Mesenchymal stem cell (in vitro differentiated cells and primary cell): ENCODE results near the gene HELZ2.

Experiments used
- DNase-seq: peaks from one replicate; pipeline ENCODE4 v3.0.0-alpha.2; 2013
- H2AFZ ChIP-seq: one replicate; pipeline ENCODE4 v1.6.1; 2013; ENCODE audit warnings: low read depth, mild to moderate bottlenecking, control low read depth, inconsistent platforms, low read length, moderate library complexity
- H2AK5ac ChIP-seq: 2 replicates; pipeline ENCODE4 v1.6.1; 2013; ENCODE audit warnings: low read length, moderate library complexity, mild to moderate bottlenecking, inconsistent platforms; ENCODE audit not compliant: severe bottlenecking
- H2BK120ac ChIP-seq: one replicate; pipeline ENCODE4 v1.6.1; 2013; ENCODE audit warnings: low read depth, mild to moderate bottlenecking, inconsistent platforms, low read length, moderate library complexity
- H2BK12ac ChIP-seq, 2 experiments: one replicate each; pipeline ENCODE4 v1.6.1; 2013; ENCODE audit warnings: inconsistent platforms in 2 of 2, low read length in 2 of 2, mild to moderate bottlenecking in 2 of 2, moderate library complexity in 2 of 2, control low read depth in 1 of 2
- H2BK15ac ChIP-seq: one replicate; pipeline ENCODE4 v1.6.1; 2013; ENCODE audit warnings: mild to moderate bottlenecking, low read depth, inconsistent platforms; ENCODE audit not compliant: poor library complexity, severe bottlenecking
- H2BK5ac ChIP-seq: 2 replicates; pipeline ENCODE4 v1.6.1; 2013; ENCODE audit warnings: low read depth, mild to moderate bottlenecking, low read length, control low read depth, inconsistent platforms; ENCODE audit not compliant: poor library complexity, severe bottlenecking
- H3K14ac ChIP-seq, 2 experiments: one replicate each; pipeline ENCODE4 v1.6.1; 2013; ENCODE audit warnings: inconsistent platforms in 2 of 2, low read length in 2 of 2, control low read depth in 1 of 2, mild to moderate bottlenecking in 1 of 2, moderate library complexity in 1 of 2
- H3K18ac ChIP-seq, 2 experiments: one replicate each; pipeline ENCODE4 v1.6.1; 2013; ENCODE audit warnings: inconsistent platforms in 2 of 2, low read length in 2 of 2, control low read depth in 1 of 2, low read depth in 1 of 2, mild to moderate bottlenecking in 1 of 2
- H3K23ac ChIP-seq, 2 experiments: one replicate each; pipeline ENCODE4 v1.6.1; 2013; ENCODE audit warnings: inconsistent platforms in 2 of 2, low read length in 2 of 2, mild to moderate bottlenecking in 2 of 2, moderate library complexity in 2 of 2, control low read depth in 1 of 2
- H3K27ac ChIP-seq: 2 replicates; pipeline ENCODE4 v1.5.1; 2013; ENCODE audit warnings: mild to moderate bottlenecking, moderate library complexity, low read length, control low read depth, inconsistent platforms; ENCODE audit not compliant: poor library complexity, severe bottlenecking
- H3K27me3 ChIP-seq, 2 experiments: 2 replicates each; pipeline versions ENCODE4 v1.6.1 to v1.7.0; 2013; ENCODE audit warnings: low read length in 2 of 2, mild to moderate bottlenecking in 2 of 2, moderate library complexity in 2 of 2, control low read depth in 1 of 2, inconsistent platforms in 1 of 2; ENCODE audit not compliant: control insufficient read depth in 1 of 2, insufficient read depth in 1 of 2
- H3K36me3 ChIP-seq, 2 experiments: 2 replicates each; pipeline versions ENCODE4 v1.6.1 to v1.7.0; 2013; ENCODE audit warnings: low read length in 2 of 2, control low read depth in 1 of 2, inconsistent platforms in 1 of 2, low read depth in 1 of 2, mild to moderate bottlenecking in 1 of 2; ENCODE audit not compliant: insufficient read depth in 2 of 2, control insufficient read depth in 1 of 2
- H3K4ac ChIP-seq, 2 experiments: one replicate each; pipeline ENCODE4 v1.6.1; 2013; ENCODE audit warnings: inconsistent platforms in 2 of 2, low read length in 2 of 2, mild to moderate bottlenecking in 2 of 2, moderate library complexity in 2 of 2, control low read depth in 1 of 2, low read depth in 1 of 2
- H3K4me1 ChIP-seq: 2 replicates; pipeline ENCODE4 v1.6.1; 2013; ENCODE audit warnings: low read depth, low read length, control low read depth; ENCODE audit not compliant: control insufficient read depth, insufficient read depth
- H3K4me2 ChIP-seq: 2 replicates; pipeline ENCODE4 v1.6.1; 2013; ENCODE audit warnings: low read length, mild to moderate bottlenecking, inconsistent platforms; ENCODE audit not compliant: poor library complexity, severe bottlenecking
- H3K4me3 ChIP-seq, 2 experiments: 2 replicates each; pipeline versions ENCODE4 v1.5.1 to v1.7.0; 2013; ENCODE audit warnings: low read length in 2 of 2, mild to moderate bottlenecking in 2 of 2, control low read depth in 1 of 2, low read depth in 1 of 2; ENCODE audit not compliant: insufficient read depth in 1 of 2
- H3K79me1 ChIP-seq: replicated peaks from 2 replicates; pipeline ENCODE4 v1.6.1; 2013; ENCODE audit warnings: mild to moderate bottlenecking, control low read depth, low read length, inconsistent platforms; ENCODE audit not compliant: poor library complexity, severe bottlenecking
- H3K9ac ChIP-seq: 2 replicates; pipeline ENCODE4 v1.7.0; 2013; ENCODE audit warnings: mild to moderate bottlenecking, low read length, moderate library complexity
- H3K9me3 ChIP-seq: 2 replicates; pipeline ENCODE4 v1.7.0; 2013; ENCODE audit warnings: mild to moderate bottlenecking, low read length; ENCODE audit not compliant: control insufficient read depth
- H4K8ac ChIP-seq: one replicate; pipeline ENCODE4 v1.6.1; 2013; ENCODE audit warnings: inconsistent platforms, mild to moderate bottlenecking, low read length, moderate library complexity
- H4K91ac ChIP-seq: one replicate; pipeline ENCODE4 v1.6.1; 2013; ENCODE audit warnings: mild to moderate bottlenecking, low read length, inconsistent platforms
- WGBS: methylation state at CpG from one replicate; pipeline ENCODE4 v1.1.7; 2013; ENCODE audit warnings: mixed read lengths; 5-methylcytosine and 5-hydroxymethylcytosine counted together

Gene HELZ2

GRCh38 chr20:63546256-63546955, 27.6 kb downstream of the HELZ2 start:
- no peak overlapping the region for H2AK5ac ChIP-seq
- H3K4me1 ChIP-seq, result peaks cover 15% of the 10 kb centered on the region
- no peak overlapping the region for H3K4ac ChIP-seq
- H3K14ac ChIP-seq, result no peak overlapping the region
- H2BK15ac ChIP-seq, result no peak overlapping the region
- no peak overlapping the region for H3K23ac ChIP-seq
- no peaks in the 10 kb centered on the region for H3K9me3 ChIP-seq
- H2BK5ac ChIP-seq, result no peak overlapping the region
- no peak overlapping the region for H3K4me2 ChIP-seq
- 81% methylated on average over 19 of the region's 20 CpGs for WGBS
- no peaks in the 10 kb centered on the region for H3K36me3 ChIP-seq
- no peak overlapping the region for H3K4me3 ChIP-seq
- no peak overlapping the region for H4K91ac ChIP-seq
- H3K9ac ChIP-seq, result no peak overlapping the region
- DNase-seq, result no peak
- H3K18ac ChIP-seq, result no peak overlapping the region
- no peak overlapping the region for H2BK120ac ChIP-seq
- no peak overlapping the region for H3K27ac ChIP-seq
- H2AFZ ChIP-seq, result no peak overlapping the region
- no peaks in the 10 kb centered on the region for H3K79me1 ChIP-seq
- H2BK12ac ChIP-seq, result no peak overlapping the region
- H3K27me3 ChIP-seq, result peaks cover 11 to 82% of the 10 kb centered on the region in 2 experiments
- H4K8ac ChIP-seq, result no peak overlapping the region

DNA sequence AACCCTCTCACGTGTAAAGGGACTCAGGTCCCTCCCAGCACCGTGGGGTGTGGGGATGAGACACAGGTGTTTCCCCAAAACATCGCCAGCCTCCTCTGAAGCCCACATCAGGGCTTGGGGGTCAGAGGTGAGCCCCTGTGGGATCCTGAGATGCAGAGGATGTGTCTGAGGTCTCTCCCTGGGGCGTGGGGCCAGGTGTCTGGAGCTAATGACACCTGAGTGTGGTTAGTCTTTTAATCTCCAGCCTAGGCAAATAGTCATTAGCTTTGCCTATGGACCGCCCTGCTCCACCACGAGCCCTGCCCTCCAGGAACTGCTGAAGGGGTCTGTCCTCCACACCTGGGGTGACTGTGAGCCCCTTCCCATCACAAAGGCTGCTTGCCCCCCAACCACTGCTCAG, 28.2 kb downstream of the HELZ2 start:
- H4K8ac ChIP-seq, result no peak overlapping the region
- H3K4me2 ChIP-seq, result no peak overlapping the region
- H3K14ac ChIP-seq, result no peak overlapping the region
- H3K36me3 ChIP-seq, result no peaks in the 10 kb centered on the region
- no peak overlapping the region for H3K27ac ChIP-seq
- H3K4me3 ChIP-seq, result no peak overlapping the region
- no peak for DNase-seq
- no peak overlapping the region for H4K91ac ChIP-seq
- H2BK12ac ChIP-seq, result no peak overlapping the region
- no peak overlapping the region for H2BK5ac ChIP-seq
- no peak overlapping the region for H2AFZ ChIP-seq
- no peaks in the 10 kb centered on the region for H3K79me1 ChIP-seq
- H3K9ac ChIP-seq, result no peak overlapping the region
- H2BK120ac ChIP-seq, result no peak overlapping the region
- peaks cover 16% of the 10 kb centered on the region for H3K4me1 ChIP-seq
- H3K9me3 ChIP-seq, result no peaks in the 10 kb centered on the region
- no peak overlapping the region for H2BK15ac ChIP-seq
- H3K27me3 ChIP-seq, result peaks cover 11 to 83% of the 10 kb centered on the region in 2 experiments
- no peak overlapping the region for H3K18ac ChIP-seq
- H2AK5ac ChIP-seq, result no peak overlapping the region
- H3K4ac ChIP-seq, result no peak overlapping the region
- H3K23ac ChIP-seq, result no peak overlapping the region
- WGBS, result 64% methylated on average over 6 of the region's 6 CpGs

DNA sequence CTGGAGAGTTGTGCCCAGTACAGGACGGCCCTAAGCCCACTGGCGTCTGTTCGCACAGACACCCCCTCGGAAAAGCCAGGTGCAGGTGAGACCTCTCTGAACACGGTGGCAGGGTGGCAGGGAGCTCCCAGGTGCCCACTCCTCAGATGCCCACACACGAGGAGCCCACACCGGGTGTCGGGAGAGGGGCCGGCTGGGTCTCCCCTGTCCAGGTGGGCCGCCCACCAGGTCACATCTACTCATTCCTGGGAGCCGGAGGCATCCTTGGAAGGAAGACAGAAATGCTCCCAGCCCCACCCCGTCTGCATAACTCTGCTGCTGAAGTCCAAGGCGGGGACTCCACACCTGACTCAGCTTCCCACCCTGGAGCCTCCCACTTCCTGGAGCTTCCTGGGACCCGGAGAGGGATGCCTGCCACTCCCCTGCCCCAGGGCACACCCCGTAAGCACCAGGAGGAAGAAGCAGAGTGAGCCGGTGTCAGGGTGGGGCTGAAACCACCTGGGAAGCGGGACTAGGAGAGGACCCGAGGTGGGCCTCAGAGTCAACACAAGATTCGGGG, 29.0 kb downstream of the HELZ2 start:
- H4K8ac ChIP-seq, result no peak overlapping the region
- no peak overlapping the region for H3K27ac ChIP-seq
- peaks cover 11 to 83% of the 10 kb centered on the region in 2 experiments for H3K27me3 ChIP-seq
- no peak overlapping the region for H3K14ac ChIP-seq
- H2AK5ac ChIP-seq, result no peak overlapping the region
- no peak overlapping the region for H3K4me2 ChIP-seq
- H3K4ac ChIP-seq, result no peak overlapping the region
- no peak overlapping the region for H2BK5ac ChIP-seq
- H3K9me3 ChIP-seq, result no peaks in the 10 kb centered on the region
- no peak overlapping the region for H2BK120ac ChIP-seq
- H4K91ac ChIP-seq, result no peak overlapping the region
- no peak overlapping the region for H3K23ac ChIP-seq
- peaks cover 22% of the 10 kb centered on the region for H3K4me1 ChIP-seq
- WGBS, result 71% methylated on average over 19 of the region's 19 CpGs
- H3K79me1 ChIP-seq, result no peaks in the 10 kb centered on the region
- no peak overlapping the region for H3K4me3 ChIP-seq
- no peak overlapping the region for H2AFZ ChIP-seq
- H2BK12ac ChIP-seq, result no peak overlapping the region
- no peak overlapping the region for H3K9ac ChIP-seq
- H2BK15ac ChIP-seq, result no peak overlapping the region
- no peaks in the 10 kb centered on the region for H3K36me3 ChIP-seq
- no peak overlapping the region for H3K18ac ChIP-seq
- no peak for DNase-seq

- Histone ChIP-seq H3K9ac (no peak overlapping the region), H3K36me3 (no peaks in the 10 kb centered on the region), H3K4ac (no peak overlapping the region), H2BK15ac (no peak overlapping the region), H2AFZ (no peak overlapping the region), H3K9me3 (no peaks in the 10 kb centered on the region), H3K27me3 (peaks cover 11 to 83% of the 10 kb centered on the region in 2 experiments), H3K79me1 (no peaks in the 10 kb centered on the region), H3K14ac (no peak overlapping the region), H3K27ac (no peak overlapping the region), H2AK5ac (no peak overlapping the region), H3K4me3 (no peak overlapping the region), H2BK5ac (no peak overlapping the region), H4K8ac (no peak overlapping the region), H2BK120ac (no peak overlapping the region), H3K4me1 (peaks cover 25% of the 10 kb centered on the region), H3K4me2 (no peak overlapping the region), H3K18ac (no peak overlapping the region), H3K23ac (no peak overlapping the region), H2BK12ac (no peak overlapping the region), H4K91ac (no peak overlapping the region)
- WGBS, result 83% methylated on average over 27 of the region's 27 CpGs
- no peak for DNase-seq
Measured at GRCh38 chr20:63544241-63544957, 29.6 kb downstream of the HELZ2 start.
